ENCODE data around the gene ZRANB3.

DNA sequence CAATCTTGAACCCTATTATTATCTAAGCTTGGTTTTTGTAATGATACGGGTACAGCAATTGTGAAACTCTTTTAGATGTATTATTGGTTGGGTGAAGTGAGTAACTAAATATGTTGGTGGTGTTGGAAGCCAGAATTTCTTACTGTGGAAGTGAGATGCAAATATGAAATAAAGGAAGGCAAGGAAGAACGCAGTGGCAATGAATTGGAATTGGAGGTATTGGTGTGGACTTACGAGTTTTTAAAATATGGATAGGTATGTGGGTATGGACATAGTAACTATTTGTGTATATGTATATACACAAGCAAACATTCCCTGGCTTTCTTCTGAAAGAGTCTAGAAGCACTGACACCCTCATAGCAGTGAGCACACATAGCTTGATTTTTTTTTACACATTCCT, 373.2 kb downstream of the ZRANB3 start:
- TF ChIP-seq POLR2AphosphoS5 (IDR thresholded peaks at IDR 0.05; ENCODE audit: insufficient read depth, low read depth, low read length) (no peak), EZH2 (IDR thresholded peaks at IDR 0.05; ENCODE audit: borderline replicate concordance, low read depth, low read length, severe bottlenecking) (no peak), JUN (IDR thresholded peaks at IDR 0.05; ENCODE audit: borderline replicate concordance, insufficient read depth, insufficient read length, low read depth) (no peak)
- TF ChIP-seq, protein P1, sequence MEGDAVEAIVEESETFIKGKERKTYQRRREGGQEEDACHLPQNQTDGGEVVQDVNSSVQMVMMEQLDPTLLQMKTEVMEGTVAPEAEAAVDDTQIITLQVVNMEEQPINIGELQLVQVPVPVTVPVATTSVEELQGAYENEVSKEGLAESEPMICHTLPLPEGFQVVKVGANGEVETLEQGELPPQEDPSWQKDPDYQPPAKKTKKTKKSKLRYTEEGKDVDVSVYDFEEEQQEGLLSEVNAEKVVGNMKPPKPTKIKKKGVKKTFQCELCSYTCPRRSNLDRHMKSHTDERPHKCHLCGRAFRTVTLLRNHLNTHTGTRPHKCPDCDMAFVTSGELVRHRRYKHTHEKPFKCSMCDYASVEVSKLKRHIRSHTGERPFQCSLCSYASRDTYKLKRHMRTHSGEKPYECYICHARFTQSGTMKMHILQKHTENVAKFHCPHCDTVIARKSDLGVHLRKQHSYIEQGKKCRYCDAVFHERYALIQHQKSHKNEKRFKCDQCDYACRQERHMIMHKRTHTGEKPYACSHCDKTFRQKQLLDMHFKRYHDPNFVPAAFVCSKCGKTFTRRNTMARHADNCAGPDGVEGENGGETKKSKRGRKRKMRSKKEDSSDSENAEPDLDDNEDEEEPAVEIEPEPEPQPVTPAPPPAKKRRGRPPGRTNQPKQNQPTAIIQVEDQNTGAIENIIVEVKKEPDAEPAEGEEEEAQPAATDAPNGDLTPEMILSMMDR (IDR thresholded peaks at IDR 0.05; ENCODE audit: extremely low read depth in 1 of 2, insufficient read depth in 1 of 2, low read depth in 1 of 2, low read length in 2 of 2): no peak
- TF ChIP-seq, protein P2, sequence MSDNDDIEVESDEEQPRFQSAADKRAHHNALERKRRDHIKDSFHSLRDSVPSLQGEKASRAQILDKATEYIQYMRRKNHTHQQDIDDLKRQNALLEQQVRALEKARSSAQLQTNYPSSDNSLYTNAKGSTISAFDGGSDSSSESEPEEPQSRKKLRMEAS (IDR thresholded peaks at IDR 0.05; ENCODE audit: insufficient read depth, insufficient read length): no peak

All from endothelial cell of umbilical vein (primary cell).